Measurements from ENCODE around the gene FBLN7. TPM values are rescaled to one million over a fixed set of nuclear protein-coding genes. Genes with fewer than 3 reads are reported as not detected.

Gene FBLN7
- total RNA-seq, 2 donors from 2014 or later: 4.0 to 8.7 TPM

DNA sequence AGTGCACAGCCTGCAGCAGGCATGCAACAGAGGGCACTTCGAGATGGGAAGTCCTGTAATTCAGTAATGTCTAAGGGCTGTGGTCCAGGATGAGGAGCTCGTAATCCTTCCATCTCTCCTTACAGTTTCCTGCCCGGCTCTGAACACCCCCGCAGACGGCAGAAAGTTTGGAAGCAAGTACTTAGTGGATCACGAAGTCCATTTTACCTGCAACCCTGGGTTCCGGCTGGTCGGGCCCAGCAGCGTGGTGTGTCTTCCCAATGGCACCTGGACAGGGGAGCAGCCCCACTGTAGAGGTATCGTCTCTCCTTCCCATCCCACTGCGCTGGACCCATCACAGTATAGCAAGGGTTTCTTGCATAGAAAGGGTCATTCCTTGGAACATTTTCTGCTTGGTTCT, 26.7 kb downstream of the FBLN7 start:
- Histone ChIP-seq H3K36me3 (ENCODE audit: control insufficient read depth, insufficient read depth, low read length) (no peaks in the 10 kb centered on the region), H3K27ac (ENCODE audit: low read depth, low read length) (no peak overlapping the region), H3K27me3 (ENCODE audit: control insufficient read depth, insufficient read depth, low read length, poor library complexity, severe bottlenecking) (no peaks in the 10 kb centered on the region), H3K9ac (ENCODE audit: extremely low read depth, low read length, poor library complexity, severe bottlenecking) (no peak overlapping the region), H3K4me3 (ENCODE audit: low read length) (no peak overlapping the region), H3K9me3 (ENCODE audit: control insufficient read depth, low read length) (no peaks in the 10 kb centered on the region), H3K4me1 (ENCODE audit: control insufficient read depth, insufficient read depth, low read length) (no peaks in the 10 kb centered on the region)
- no peak for DNase-seq
- no peak overlapping the region for H3K27ac Mint-ChIP-seq
- 95 to 98% methylated on average over 8 to 11 of the region's 11 CpGs for WGBS, 2 experiments (ENCODE audit: insufficient coverage in 1 of 2, insufficient read length in 1 of 2)
- TF ChIP-seq, protein P1, sequence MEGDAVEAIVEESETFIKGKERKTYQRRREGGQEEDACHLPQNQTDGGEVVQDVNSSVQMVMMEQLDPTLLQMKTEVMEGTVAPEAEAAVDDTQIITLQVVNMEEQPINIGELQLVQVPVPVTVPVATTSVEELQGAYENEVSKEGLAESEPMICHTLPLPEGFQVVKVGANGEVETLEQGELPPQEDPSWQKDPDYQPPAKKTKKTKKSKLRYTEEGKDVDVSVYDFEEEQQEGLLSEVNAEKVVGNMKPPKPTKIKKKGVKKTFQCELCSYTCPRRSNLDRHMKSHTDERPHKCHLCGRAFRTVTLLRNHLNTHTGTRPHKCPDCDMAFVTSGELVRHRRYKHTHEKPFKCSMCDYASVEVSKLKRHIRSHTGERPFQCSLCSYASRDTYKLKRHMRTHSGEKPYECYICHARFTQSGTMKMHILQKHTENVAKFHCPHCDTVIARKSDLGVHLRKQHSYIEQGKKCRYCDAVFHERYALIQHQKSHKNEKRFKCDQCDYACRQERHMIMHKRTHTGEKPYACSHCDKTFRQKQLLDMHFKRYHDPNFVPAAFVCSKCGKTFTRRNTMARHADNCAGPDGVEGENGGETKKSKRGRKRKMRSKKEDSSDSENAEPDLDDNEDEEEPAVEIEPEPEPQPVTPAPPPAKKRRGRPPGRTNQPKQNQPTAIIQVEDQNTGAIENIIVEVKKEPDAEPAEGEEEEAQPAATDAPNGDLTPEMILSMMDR (conservative IDR thresholded peaks at IDR 0.05): no peak
- no peak overlapping the region for H3K4me3 Mint-ChIP-seq
- no peaks in the 10 kb centered on the region for H3K9me3 Mint-ChIP-seq
- H3K4me1 Mint-ChIP-seq: no peaks in the 10 kb centered on the region
- H3K36me3 Mint-ChIP-seq (ENCODE audit: low read depth): no peaks in the 10 kb centered on the region
- no peaks in the 10 kb centered on the region for H3K27me3 Mint-ChIP-seq (ENCODE audit: insufficient read depth)

DNA sequence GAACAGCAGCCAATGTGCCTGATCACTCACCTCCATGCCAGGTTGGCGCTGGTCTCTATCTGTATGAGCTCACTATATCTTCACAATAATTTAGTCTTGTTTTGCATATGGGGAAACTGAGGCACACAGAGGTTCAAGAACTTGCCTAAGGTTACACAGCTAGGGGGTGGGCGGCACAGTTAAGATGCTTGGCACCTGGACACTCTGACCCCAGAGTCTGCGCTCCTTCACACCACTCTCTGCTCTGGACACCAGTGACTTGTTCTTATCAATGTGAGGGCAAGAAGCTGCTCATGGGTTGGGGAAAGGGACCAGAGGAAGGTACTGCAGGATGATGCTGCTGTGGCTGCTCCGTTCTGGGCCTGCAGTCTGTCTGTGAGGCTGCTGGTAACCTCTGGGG, 27.1 kb downstream of the FBLN7 start:
- no peak overlapping the region for H3K4me3 ChIP-seq (ENCODE audit: low read length)
- no peaks in the 10 kb centered on the region for H3K27me3 ChIP-seq (ENCODE audit: control insufficient read depth, insufficient read depth, low read length, poor library complexity, severe bottlenecking)
- Mint-ChIP-seq H3K4me1 (no peaks in the 10 kb centered on the region), H3K9me3 (no peaks in the 10 kb centered on the region), H3K36me3 (ENCODE audit: low read depth) (no peaks in the 10 kb centered on the region), H3K27ac (no peak overlapping the region), H3K27me3 (ENCODE audit: insufficient read depth) (no peaks in the 10 kb centered on the region), H3K4me3 (no peak overlapping the region)
- no peaks in the 10 kb centered on the region for H3K9me3 ChIP-seq (ENCODE audit: control insufficient read depth, low read length)
- no peaks in the 10 kb centered on the region for H3K36me3 ChIP-seq (ENCODE audit: control insufficient read depth, insufficient read depth, low read length)
- no peak for DNase-seq
- 92 to 100% methylated on average over 1 to 4 of the region's 4 CpGs for WGBS, 2 experiments (ENCODE audit: insufficient coverage in 1 of 2, insufficient read length in 1 of 2)
- TF ChIP-seq, protein P1 (conservative IDR thresholded peaks at IDR 0.05): no peak
- H3K9ac ChIP-seq (ENCODE audit: extremely low read depth, low read length, poor library complexity, severe bottlenecking): no peak overlapping the region
- no peak overlapping the region for H3K27ac ChIP-seq (ENCODE audit: low read depth, low read length)
- no peaks in the 10 kb centered on the region for H3K4me1 ChIP-seq (ENCODE audit: control insufficient read depth, insufficient read depth, low read length)

DNA sequence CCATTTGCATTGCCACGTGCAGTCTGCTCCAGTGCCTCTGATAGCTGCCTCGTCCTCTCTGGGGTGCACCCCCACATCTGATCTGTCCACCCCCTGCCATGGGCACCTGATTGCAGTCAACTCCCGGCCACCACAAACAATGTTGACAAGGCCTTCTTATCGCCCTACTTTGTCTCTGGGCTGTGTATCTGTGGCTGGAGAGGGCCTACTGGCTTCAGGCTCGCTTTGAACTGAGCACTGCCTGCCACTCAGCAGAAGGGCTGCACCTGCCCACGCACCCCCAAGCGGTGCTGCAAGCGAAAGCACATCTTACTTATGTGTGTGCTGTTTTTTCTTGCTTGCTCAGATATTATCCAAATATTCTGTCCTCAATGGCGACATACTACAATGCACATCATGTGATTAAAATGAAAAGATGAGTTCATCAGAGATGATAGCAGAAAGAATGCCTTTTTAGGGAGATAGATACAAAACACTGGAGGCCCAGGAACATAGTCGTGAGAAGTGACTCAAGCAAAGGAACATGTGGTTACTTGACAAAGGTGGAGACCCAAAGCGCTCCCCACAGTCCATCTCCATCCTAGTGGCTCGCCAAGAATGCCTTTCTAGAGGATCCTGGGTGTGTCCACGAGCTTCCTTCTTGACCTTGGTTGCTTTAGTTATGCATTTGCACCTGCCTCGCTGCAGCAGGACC, 28.8 kb downstream of the FBLN7 start:
- Mint-ChIP-seq H3K27me3 (ENCODE audit: insufficient read depth) (no peaks in the 10 kb centered on the region), H3K36me3 (ENCODE audit: low read depth) (no peaks in the 10 kb centered on the region), H3K4me1 (no peaks in the 10 kb centered on the region), H3K4me3 (no peak overlapping the region), H3K9me3 (no peaks in the 10 kb centered on the region), H3K27ac (no peak overlapping the region)
- Histone ChIP-seq H3K27ac (ENCODE audit: low read depth, low read length) (no peak overlapping the region), H3K4me1 (ENCODE audit: control insufficient read depth, insufficient read depth, low read length) (no peaks in the 10 kb centered on the region), H3K27me3 (ENCODE audit: control insufficient read depth, insufficient read depth, low read length, poor library complexity, severe bottlenecking) (no peaks in the 10 kb centered on the region), H3K36me3 (ENCODE audit: control insufficient read depth, insufficient read depth, low read length) (no peaks in the 10 kb centered on the region), H3K4me3 (ENCODE audit: low read length) (no peak overlapping the region), H3K9ac (ENCODE audit: extremely low read depth, low read length, poor library complexity, severe bottlenecking) (no peak overlapping the region), H3K9me3 (ENCODE audit: control insufficient read depth, low read length) (no peaks in the 10 kb centered on the region)
- 84% methylated on average over 10 to 14 of the region's 14 CpGs for WGBS, 2 experiments (ENCODE audit: insufficient coverage in 1 of 2, insufficient read length in 1 of 2)
- TF ChIP-seq, protein P1 (conservative IDR thresholded peaks at IDR 0.05): no peak
- no peak for DNase-seq

All from endodermal cell (in vitro differentiated cells).